ENCODE measurements around the gene SAG. TPM values are rescaled to one million over a fixed set of nuclear protein-coding genes. Genes with fewer than 3 reads are reported as not detected.

SAG gene
- total RNA-seq, 1 donor from 2014 or later, result not detected

DNA sequence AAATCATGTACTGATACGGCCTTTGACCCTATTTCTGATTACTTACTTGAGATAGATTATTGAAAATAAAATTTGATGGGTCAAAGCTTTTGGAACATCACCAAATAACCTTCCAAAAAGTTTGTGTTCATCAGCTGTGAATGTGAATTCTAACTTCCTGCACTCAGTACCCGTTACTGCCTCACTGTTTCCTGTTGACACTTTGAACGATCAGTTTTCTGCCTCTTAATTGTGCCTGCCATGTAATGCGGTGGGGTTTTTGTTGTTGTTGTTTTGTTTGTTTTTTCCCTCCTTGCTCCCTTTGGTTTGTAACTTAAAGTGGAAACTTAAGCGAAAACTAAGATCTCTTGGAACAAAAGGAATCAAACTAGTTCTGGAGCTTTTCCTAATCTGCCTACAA is 37.2 kb upstream of the SAG start:
- H3K36me3 ChIP-seq (ENCODE audit: control insufficient read depth, insufficient read depth, low read length), result peaks cover 3% of the 10 kb centered on the region
- TF ChIP-seq, protein P1, sequence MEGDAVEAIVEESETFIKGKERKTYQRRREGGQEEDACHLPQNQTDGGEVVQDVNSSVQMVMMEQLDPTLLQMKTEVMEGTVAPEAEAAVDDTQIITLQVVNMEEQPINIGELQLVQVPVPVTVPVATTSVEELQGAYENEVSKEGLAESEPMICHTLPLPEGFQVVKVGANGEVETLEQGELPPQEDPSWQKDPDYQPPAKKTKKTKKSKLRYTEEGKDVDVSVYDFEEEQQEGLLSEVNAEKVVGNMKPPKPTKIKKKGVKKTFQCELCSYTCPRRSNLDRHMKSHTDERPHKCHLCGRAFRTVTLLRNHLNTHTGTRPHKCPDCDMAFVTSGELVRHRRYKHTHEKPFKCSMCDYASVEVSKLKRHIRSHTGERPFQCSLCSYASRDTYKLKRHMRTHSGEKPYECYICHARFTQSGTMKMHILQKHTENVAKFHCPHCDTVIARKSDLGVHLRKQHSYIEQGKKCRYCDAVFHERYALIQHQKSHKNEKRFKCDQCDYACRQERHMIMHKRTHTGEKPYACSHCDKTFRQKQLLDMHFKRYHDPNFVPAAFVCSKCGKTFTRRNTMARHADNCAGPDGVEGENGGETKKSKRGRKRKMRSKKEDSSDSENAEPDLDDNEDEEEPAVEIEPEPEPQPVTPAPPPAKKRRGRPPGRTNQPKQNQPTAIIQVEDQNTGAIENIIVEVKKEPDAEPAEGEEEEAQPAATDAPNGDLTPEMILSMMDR (IDR thresholded peaks at IDR 0.05; ENCODE audit: insufficient read depth, low read length, poor library complexity, severe bottlenecking), result no peak
- no peaks in the 10 kb centered on the region for H3K27me3 ChIP-seq (ENCODE audit: control insufficient read depth, insufficient read depth, low read length)
- no peak overlapping the region for H3K4me3 ChIP-seq (ENCODE audit: low read depth, low read length)
- no peak for DNase-seq (ENCODE audit: low read depth)

DNA sequence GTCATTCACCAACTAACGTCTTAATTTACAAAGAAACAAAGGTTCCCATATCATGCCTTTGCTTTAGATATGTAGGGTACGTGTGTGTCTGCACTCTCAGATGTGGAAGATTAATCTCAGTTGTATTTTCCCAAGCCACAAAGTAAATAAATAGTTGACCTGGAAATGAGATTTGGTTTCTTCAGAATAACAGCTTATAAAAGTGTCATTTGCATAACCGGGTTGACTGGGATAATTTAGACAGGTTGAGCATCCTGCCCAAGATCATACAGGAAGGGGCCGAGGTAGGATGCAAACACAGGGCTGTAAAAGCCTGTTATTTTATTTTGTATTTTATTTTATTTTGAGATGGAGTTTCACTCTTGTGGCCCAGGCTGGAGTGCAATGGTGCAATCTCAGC is 36.7 kb upstream of the SAG start:
- TF ChIP-seq, protein P1 (IDR thresholded peaks at IDR 0.05; ENCODE audit: insufficient read depth, low read length, poor library complexity, severe bottlenecking), result no peak
- H3K4me3 ChIP-seq (ENCODE audit: low read depth, low read length), result no peak overlapping the region
- no peak for DNase-seq (ENCODE audit: low read depth)
- H3K36me3 ChIP-seq (ENCODE audit: control insufficient read depth, insufficient read depth, low read length), result peaks cover 3% of the 10 kb centered on the region
- H3K27me3 ChIP-seq (ENCODE audit: control insufficient read depth, insufficient read depth, low read length), result no peaks in the 10 kb centered on the region

DNA sequence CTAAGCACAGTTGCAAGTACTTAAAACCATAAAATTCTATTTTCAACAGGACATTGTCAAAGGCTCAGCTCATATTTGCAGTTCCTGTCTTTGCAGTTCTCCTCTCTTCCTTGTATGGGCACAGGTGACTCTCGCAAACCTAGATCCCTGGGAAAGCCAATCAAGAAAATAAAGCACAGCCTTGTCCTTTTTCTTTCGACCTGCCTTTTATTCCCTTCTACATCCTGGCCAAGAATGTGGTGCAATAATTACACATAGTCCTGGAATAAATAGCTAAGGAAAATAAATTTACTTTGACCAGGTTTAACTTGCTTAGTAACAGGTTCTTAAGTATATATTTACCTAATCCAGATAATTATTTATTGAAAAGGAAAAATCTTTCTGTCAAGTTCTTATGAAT is 35.9 kb upstream of the SAG start:
- no peak overlapping the region for H3K4me3 ChIP-seq (ENCODE audit: low read depth, low read length)
- peaks cover 3% of the 10 kb centered on the region for H3K36me3 ChIP-seq (ENCODE audit: control insufficient read depth, insufficient read depth, low read length)
- TF ChIP-seq, protein P1 (IDR thresholded peaks at IDR 0.05; ENCODE audit: insufficient read depth, low read length, poor library complexity, severe bottlenecking), result no peak
- H3K27me3 ChIP-seq (ENCODE audit: control insufficient read depth, insufficient read depth, low read length), result no peaks in the 10 kb centered on the region
- no peak for DNase-seq (ENCODE audit: low read depth)

DNA sequence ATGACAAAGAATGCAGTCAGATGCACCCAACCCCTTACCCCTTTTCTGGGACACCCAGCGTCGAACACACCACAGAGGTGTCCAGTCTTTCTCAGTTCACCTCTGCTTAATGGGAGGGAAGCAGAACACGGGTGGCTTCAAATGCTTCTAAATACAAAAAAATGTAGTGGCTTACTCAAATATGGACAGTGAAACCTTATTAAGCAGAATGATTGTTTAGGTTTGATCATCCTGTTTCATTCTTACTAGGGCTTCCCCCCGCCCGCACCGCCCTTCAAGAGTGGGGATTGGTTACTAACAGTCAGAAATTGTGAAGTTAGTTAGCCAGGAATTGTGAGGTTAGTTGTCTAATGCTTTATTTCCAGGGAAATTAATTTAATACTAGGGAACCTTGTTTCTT is 34.5 kb upstream of the SAG start:
- H3K36me3 ChIP-seq (ENCODE audit: control insufficient read depth, insufficient read depth, low read length), result peaks cover 2% of the 10 kb centered on the region

DNA sequence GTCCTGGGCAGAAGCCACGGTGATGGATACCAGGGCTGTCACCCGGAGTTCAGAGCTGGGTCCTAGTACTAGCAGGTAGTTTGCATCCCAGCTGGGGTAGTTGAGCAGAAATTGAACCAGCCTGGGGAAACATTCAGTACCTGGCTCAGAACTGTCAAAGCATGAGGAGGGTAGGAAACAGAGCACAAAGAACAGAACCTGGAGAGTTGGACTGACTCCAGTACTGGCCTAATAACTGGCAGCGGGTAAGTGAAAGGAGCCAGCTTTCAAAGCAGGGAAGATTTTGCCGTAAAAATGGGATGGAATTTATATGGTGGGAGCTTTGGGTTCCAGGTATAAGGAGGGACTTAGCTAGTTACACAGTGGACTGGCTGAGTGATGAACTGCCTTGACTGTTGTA is 32.4 kb upstream of the SAG start:
- H3K36me3 ChIP-seq (ENCODE audit: control insufficient read depth, insufficient read depth, low read length), result peaks cover 2% of the 10 kb centered on the region
- TF ChIP-seq, protein P1 (IDR thresholded peaks at IDR 0.05; ENCODE audit: insufficient read depth, low read length, poor library complexity, severe bottlenecking), result no peak
- no peak for DNase-seq (ENCODE audit: low read depth)
- no peaks in the 10 kb centered on the region for H3K27me3 ChIP-seq (ENCODE audit: control insufficient read depth, insufficient read depth, low read length)
- H3K4me3 ChIP-seq (ENCODE audit: low read depth, low read length), result no peak overlapping the region

More for the DNA sequence above, 34.5 kb upstream of the SAG start:
- Histone ChIP-seq H3K27me3 (ENCODE audit: control insufficient read depth, insufficient read depth, low read length) (no peaks in the 10 kb centered on the region), H3K4me3 (ENCODE audit: low read depth, low read length) (no peak overlapping the region)
- no peak for DNase-seq (ENCODE audit: low read depth)
- TF ChIP-seq, protein P1 (IDR thresholded peaks at IDR 0.05; ENCODE audit: insufficient read depth, low read length, poor library complexity, severe bottlenecking), result no peak

DNA sequence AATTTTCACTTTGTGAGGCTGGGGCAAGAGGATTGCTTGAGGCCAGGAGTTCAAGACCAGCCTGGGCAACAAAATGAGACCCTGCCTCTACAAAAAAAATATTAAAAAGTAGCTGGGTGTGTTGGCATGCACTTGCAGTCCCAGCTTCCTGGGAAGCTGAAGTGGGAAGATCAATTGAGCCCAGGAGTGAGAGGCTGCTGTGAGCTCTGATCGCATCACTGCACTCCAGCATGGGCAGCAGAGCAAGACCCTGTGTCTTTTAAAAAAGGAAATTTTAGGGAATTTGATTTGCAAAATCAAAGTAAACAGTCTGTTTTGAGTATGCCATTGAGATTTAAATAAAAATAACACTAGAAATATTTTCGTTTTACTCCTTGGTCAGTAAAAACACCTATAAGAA is 28.7 kb upstream of the SAG start:
- no peak for DNase-seq (ENCODE audit: low read depth)
- TF ChIP-seq, protein P1 (IDR thresholded peaks at IDR 0.05; ENCODE audit: insufficient read depth, low read length, poor library complexity, severe bottlenecking), result no peak
- no peaks in the 10 kb centered on the region for H3K27me3 ChIP-seq (ENCODE audit: control insufficient read depth, insufficient read depth, low read length)
- peaks cover 2% of the 10 kb centered on the region for H3K36me3 ChIP-seq (ENCODE audit: control insufficient read depth, insufficient read depth, low read length)
- no peak overlapping the region for H3K4me3 ChIP-seq (ENCODE audit: low read depth, low read length)

All from kidney epithelial cell (primary cell).